Skeletal muscle satellite cell (primary cell): ENCODE measurements around the gene POU2AF3.

Experiments used
- H3K27me3 ChIP-seq: 2 replicates; pipeline ENCODE4 v1.7.0; 2013; ENCODE audit warnings: low read length; ENCODE audit not compliant: control insufficient read depth, insufficient read depth
- H3K36me3 ChIP-seq: 2 replicates; pipeline ENCODE4 v1.7.0; 2013; ENCODE audit warnings: mild to moderate bottlenecking, control low read depth, low read length; ENCODE audit not compliant: insufficient read depth
- H3K4me1 ChIP-seq: 2 replicates; pipeline ENCODE4 v1.7.0; 2013; ENCODE audit warnings: low read length; ENCODE audit not compliant: control insufficient read depth, insufficient read depth
- H3K4me2 ChIP-seq: 2 replicates; pipeline ENCODE4 v1.7.0; 2013; ENCODE audit warnings: mild to moderate bottlenecking, low read length
- H3K4me3 ChIP-seq: 2 replicates; pipeline ENCODE4 v1.7.0; 2013; ENCODE audit warnings: low read length
- H3K9ac ChIP-seq: 2 replicates; pipeline ENCODE4 v1.7.0; 2013; ENCODE audit warnings: mild to moderate bottlenecking, low read depth, low read length, moderate library complexity
- H3K9me3 ChIP-seq: replicated peaks from 2 replicates; pipeline ENCODE4 v1.7.0; 2013; ENCODE audit warnings: mild to moderate bottlenecking, control low read depth, low read length

Gene POU2AF3

GRCh38 chr11:111301004-111301841, 2.9 kb downstream of the POU2AF3 start:
- Histone ChIP-seq H3K4me2 (no peak overlapping the region), H3K27me3 (peaks cover 70% of the 10 kb centered on the region), H3K9ac (no peak overlapping the region), H3K4me3 (no peak overlapping the region), H3K9me3 (no peaks in the 10 kb centered on the region), H3K4me1 (no peaks in the 10 kb centered on the region), H3K36me3 (no peaks in the 10 kb centered on the region)

- Histone ChIP-seq H3K4me3 (no peak overlapping the region), H3K36me3 (no peaks in the 10 kb centered on the region), H3K27me3 (peaks cover 75% of the 10 kb centered on the region), H3K4me2 (no peak overlapping the region), H3K4me1 (no peaks in the 10 kb centered on the region), H3K9ac (no peak overlapping the region), H3K9me3 (no peaks in the 10 kb centered on the region)
Observed at GRCh38 chr11:111301842-111302118, 3.4 kb downstream of the POU2AF3 start.

GRCh38 chr11:111302298-111302697, 4.0 kb downstream of the POU2AF3 start:
- Histone ChIP-seq H3K36me3 (no peaks in the 10 kb centered on the region), H3K4me3 (no peak overlapping the region), H3K9ac (no peak overlapping the region), H3K4me2 (no peak overlapping the region), H3K27me3 (peaks cover 81% of the 10 kb centered on the region), H3K9me3 (no peaks in the 10 kb centered on the region), H3K4me1 (no peaks in the 10 kb centered on the region)

GRCh38 chr11:111303461-111303860, 5.1 kb downstream of the POU2AF3 start:
- H3K4me2 ChIP-seq, result no peak overlapping the region
- H3K4me1 ChIP-seq, result no peaks in the 10 kb centered on the region
- no peak overlapping the region for H3K4me3 ChIP-seq
- H3K9me3 ChIP-seq, result no peaks in the 10 kb centered on the region
- H3K9ac ChIP-seq, result no peak overlapping the region
- peaks cover 85% of the 10 kb centered on the region for H3K27me3 ChIP-seq
- no peaks in the 10 kb centered on the region for H3K36me3 ChIP-seq

- H3K9me3 ChIP-seq, result no peaks in the 10 kb centered on the region
- peaks cover 86% of the 10 kb centered on the region for H3K27me3 ChIP-seq
- no peak overlapping the region for H3K4me3 ChIP-seq
- no peaks in the 10 kb centered on the region for H3K4me1 ChIP-seq
- no peak overlapping the region for H3K4me2 ChIP-seq
- no peak overlapping the region for H3K9ac ChIP-seq
- H3K36me3 ChIP-seq, result no peaks in the 10 kb centered on the region
Observed at GRCh38 chr11:111305162-111305802, 6.9 kb downstream of the POU2AF3 start.

- Histone ChIP-seq H3K36me3 (no peaks in the 10 kb centered on the region), H3K27me3 (peaks cover 83% of the 10 kb centered on the region), H3K4me3 (no peak overlapping the region), H3K4me2 (no peak overlapping the region), H3K9me3 (no peaks in the 10 kb centered on the region), H3K4me1 (no peaks in the 10 kb centered on the region), H3K9ac (no peak overlapping the region)
Observed at GRCh38 chr11:111305876-111306275, 7.5 kb downstream of the POU2AF3 start.

GRCh38 chr11:111306321-111306720, 8.0 kb downstream of the POU2AF3 start:
- Histone ChIP-seq H3K36me3 (no peaks in the 10 kb centered on the region), H3K27me3 (peaks cover 79% of the 10 kb centered on the region), H3K9ac (no peak overlapping the region), H3K4me3 (no peak overlapping the region), H3K4me2 (no peak overlapping the region), H3K4me1 (no peaks in the 10 kb centered on the region), H3K9me3 (no peaks in the 10 kb centered on the region)

- no peak overlapping the region for H3K4me2 ChIP-seq
- H3K36me3 ChIP-seq, result no peaks in the 10 kb centered on the region
- no peak overlapping the region for H3K4me3 ChIP-seq
- no peak overlapping the region for H3K9ac ChIP-seq
- no peaks in the 10 kb centered on the region for H3K4me1 ChIP-seq
- no peaks in the 10 kb centered on the region for H3K9me3 ChIP-seq
- peaks cover 71% of the 10 kb centered on the region for H3K27me3 ChIP-seq
Observed at GRCh38 chr11:111307472-111308108, 9.2 kb downstream of the POU2AF3 start.

GRCh38 chr11:111308140-111308539, 9.8 kb downstream of the POU2AF3 start:
- Histone ChIP-seq H3K9me3 (no peaks in the 10 kb centered on the region), H3K9ac (no peak overlapping the region), H3K27me3 (peaks cover 68% of the 10 kb centered on the region), H3K4me1 (no peaks in the 10 kb centered on the region), H3K4me2 (no peak overlapping the region), H3K4me3 (no peak overlapping the region), H3K36me3 (no peaks in the 10 kb centered on the region)

GRCh38 chr11:111309215-111309915, 11.0 kb downstream of the POU2AF3 start:
- Histone ChIP-seq H3K4me3 (no peak overlapping the region), H3K9me3 (no peaks in the 10 kb centered on the region), H3K4me2 (no peak overlapping the region), H3K9ac (no peak overlapping the region), H3K36me3 (no peaks in the 10 kb centered on the region), H3K27me3 (peaks cover 63% of the 10 kb centered on the region), H3K4me1 (no peaks in the 10 kb centered on the region)

- H3K4me1 ChIP-seq, result no peaks in the 10 kb centered on the region
- H3K27me3 ChIP-seq, result peaks cover 59% of the 10 kb centered on the region
- no peaks in the 10 kb centered on the region for H3K9me3 ChIP-seq
- no peak overlapping the region for H3K4me3 ChIP-seq
- H3K36me3 ChIP-seq, result no peaks in the 10 kb centered on the region
- H3K9ac ChIP-seq, result no peak overlapping the region
- H3K4me2 ChIP-seq, result no peak overlapping the region
Observed at GRCh38 chr11:111310088-111310487, 11.7 kb downstream of the POU2AF3 start.
